GM18873 (cell line): Measurements from ENCODE around the gene ZNF285.
"Not testable (repeated sequence)": the region's sequence is repeated elsewhere in the genome, so short reads cannot be mapped to it uniquely, and the experiment has no call there.

Experiments used
- ATAC-seq: cut with Tn5 transposase; IDR thresholded peaks from one replicate; pipeline ENCODE4 v1.9.1; 2021; ENCODE audit warnings: mild to moderate bottlenecking, moderate library complexity, moderate number of reproducible peaks; ENCODE audit not compliant: unreplicated experiment, low FRiP score

Gene ZNF285

GRCh38 chr19:44401139-44402115, at the start of gene ZNF285:
Gene ZNF285, minus strand, starts transcription at chr19:44401608. Its CDS starts 4,395 bp downstream, at chr19:44397213.
- no peak for ATAC-seq

DNA sequence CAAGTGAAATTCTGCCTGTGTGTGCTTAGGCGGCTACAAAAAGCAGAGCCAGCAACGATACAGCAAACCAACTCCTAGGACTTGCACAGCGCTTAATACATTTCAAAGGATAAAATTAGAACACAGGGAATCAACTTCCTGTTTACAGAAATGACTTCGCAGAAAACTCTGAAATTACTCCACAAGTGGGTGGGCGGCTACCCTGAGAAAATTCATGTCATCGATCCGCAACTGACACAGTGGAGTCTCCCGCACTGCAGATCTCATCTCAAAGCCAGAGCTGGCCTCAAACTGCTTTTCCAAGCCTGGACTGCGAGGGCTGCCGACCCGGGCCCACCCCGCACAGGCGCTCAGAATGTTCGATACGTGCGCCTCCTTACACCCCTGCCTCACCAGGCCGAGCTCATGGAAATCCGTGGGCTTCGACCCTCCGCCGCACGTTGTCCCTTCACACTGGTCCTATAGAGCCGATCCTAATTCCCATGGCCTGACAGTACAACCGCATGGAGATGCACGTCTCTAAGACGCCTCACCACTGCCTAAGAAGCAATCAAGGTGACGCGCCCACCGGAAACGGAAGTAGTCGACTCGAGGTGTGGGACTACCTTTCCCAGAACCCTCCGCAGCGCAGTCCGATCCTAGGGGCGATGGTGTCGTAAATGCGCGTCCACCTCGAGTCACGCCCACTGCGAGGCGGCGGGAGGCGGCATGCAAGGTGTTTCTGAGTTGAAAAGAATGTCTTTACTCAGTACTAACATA, 46.7 kb upstream of the ZNF285 start, which contains the start of gene ZNF229:
TSS of gene ZNF229 (minus strand) at position 557 of the 759 bp plus-strand sequence. CDS start 5,625 bp downstream, outside the sequence.
- no peak for ATAC-seq

DNA sequence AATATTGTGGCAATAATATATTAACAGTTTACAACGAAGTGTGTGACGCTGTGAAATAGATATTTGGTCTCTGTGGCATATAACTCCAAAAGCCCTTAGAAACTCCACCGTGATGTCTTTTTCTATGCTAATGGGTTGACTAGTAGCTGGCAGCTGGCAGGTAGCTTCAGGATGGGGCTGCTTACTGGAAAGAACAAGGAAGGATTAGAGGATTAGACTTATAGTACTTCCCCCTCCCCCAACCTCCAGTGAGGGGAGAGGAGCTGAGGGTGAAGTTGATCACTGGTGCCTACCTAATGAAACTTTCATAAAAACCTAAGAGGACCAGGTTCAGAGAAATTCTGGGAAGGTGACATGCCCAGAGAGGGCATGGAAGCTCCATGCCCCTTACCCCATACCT, 37.0 kb upstream of the ZNF285 start:
- no peak for ATAC-seq

DNA sequence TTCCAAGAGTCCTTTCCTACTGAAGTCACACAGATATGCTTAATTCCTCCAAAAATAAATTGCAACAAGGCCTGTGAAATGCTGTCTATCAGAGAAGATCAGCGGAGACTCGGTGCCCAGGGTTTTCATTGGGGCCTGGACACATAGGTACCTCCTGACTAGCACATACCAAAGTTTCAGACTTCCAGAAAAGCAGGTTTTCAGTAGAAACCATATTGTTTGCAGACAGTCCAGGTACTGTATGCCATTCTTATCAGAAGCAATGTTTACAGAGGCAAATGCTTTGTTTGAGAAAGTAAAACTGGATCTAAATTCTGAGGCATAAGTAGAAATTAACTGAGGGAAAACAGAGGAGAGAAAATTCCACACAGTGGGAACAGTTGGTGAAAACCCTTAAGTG, 34.0 kb upstream of the ZNF285 start:
- ATAC-seq, result no peak

- ATAC-seq, result no peak
These were observed 29.5 kb upstream of the ZNF285 start for GRCh38 chr19:44430956-44431355.

DNA sequence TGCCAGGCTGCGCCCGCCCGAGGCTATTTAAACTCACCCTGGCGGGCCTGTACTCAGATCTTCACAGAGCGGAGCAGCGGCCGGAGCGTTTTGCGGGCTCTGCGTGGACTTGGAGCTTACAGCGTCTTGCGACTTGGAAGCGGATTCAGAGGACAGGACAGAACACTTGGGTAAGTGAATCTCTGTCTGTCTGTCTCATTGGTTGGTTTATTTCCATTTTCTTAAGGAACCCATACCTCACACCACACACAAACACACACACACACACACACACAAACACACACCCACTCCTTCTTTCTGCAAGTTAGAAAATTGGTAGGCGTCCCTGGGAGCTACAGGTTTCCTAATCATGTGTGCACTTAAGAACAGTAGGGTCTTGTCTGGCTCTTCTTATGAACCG, 14.1 kb upstream of the ZNF285 start:
- not testable (repeated sequence) for ATAC-seq

GRCh38 chr19:44389268-44389667, 12.1 kb downstream of the ZNF285 start:
- ATAC-seq, result not testable (repeated sequence)

- no peak for ATAC-seq
These were observed 26.6 kb downstream of the ZNF285 start for GRCh38 chr19:44374789-44375188.

DNA sequence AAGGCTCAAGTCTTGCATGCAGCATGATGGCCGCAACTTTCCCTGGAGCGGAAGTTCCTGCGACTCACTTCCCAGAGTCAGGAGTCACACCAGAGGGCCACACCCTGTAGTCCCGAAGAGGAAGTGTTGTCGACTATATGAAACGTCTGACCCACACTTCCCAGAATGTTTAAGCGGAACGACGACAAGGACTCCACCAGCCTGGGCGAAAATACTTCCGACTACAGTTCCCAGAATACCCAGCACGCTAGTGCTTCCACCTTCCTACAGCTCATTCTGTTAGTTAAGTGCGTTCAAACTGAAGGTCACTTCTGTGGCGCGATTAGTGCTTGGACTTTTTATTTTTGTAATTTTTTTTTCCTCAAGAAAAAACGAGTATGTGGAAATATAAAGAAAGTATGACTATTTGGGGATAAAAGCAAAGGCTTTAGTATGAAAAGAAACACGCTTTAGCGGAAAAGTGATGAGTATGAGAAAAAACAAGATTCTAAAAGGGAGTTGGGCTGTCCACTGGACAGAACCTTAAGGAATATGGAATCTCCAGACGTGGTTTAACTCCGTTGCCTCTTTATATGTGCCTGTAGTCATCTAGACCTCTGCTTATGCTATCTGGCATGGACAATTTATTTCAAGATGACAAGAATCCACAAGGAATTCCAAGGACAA, 29.5 kb downstream of the ZNF285 start:
- no peak for ATAC-seq

- ATAC-seq, result no peak
These were observed 34.4 kb downstream of the ZNF285 start for GRCh38 chr19:44367024-44367423.

DNA sequence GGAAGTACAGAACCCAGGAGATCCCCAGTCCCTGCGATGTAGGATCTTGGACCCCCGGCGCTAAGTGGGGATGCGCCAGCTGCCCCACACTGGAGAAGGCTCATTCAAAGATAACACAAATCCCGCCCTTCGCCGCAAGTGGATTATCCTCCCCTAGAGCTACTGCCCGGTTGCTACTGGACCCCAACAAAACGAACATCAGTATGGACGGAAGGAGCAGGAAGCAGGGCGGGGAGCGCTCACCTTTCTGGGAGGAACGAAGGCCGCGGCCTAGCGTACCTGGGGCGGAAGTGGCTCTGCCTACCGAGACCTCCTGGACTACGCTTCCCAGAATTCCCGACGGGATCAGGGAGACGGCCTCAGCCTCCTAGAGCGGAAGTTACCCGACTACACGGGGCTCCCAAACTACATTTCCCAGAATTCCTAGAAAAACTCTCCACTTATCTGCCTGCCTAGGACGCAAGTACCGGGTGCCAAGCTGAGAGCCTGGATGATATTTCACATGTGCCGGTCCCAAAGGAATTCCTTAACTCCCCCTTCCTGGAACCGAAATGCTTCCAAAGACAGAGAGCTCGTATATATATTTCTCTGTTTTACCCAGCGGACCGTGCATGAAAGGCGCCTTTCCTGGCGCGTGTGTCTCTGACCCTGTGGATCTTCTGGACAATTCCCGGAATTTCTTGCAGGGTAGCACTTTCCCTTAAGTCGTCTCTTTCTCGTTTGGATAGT, 44.9 kb downstream of the ZNF285 start, which contains the start of gene ZNF112:
TSS of gene ZNF112 (minus strand) at position 298 of the 729 bp plus-strand sequence. CDS start 16,141 bp downstream, outside the sequence.
- no peak for ATAC-seq

DNA sequence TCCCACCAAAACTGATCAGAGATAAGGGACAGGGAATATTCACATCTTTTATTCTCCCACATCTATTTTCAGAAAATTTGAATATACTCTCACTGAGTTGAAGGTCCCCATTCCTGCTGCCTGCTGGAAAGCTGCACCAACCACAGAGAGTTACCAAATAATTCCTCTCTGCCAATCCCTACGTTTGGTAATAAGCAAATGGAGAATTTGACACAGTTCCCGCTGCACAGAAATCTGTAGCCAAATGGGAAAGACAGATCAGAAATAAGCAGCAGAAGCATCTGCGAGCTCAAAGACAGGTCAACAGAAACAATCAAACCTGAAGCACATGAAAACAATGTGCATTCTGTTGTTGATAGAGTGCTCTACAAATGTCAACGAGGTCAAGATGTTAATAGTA, 54.9 kb downstream of the ZNF285 start:
- no peak for ATAC-seq

- ATAC-seq, result no peak
These were observed 55.4 kb downstream of the ZNF285 start for GRCh38 chr19:44345959-44346358.

GRCh38 chr19:44344255-44344654, 57.2 kb downstream of the ZNF285 start:
- no peak for ATAC-seq

DNA sequence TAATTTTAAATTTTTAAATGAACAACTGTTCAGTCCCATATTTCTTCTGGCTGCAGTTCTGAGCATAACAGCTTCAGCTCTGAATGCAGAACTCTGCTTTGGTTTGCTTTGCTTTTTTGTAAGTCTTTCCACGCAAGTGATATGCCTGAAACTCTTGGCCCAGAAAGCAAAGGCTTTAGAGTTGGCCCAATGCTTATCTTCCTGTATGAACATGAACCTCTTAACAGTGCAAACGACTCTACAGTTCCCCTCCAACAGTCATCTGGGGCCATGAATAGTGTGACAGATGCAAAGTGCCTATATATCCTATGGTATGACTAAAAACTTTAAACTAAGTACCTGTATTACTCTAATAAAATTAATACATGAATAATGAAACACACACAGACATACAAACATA, 59.6 kb downstream of the ZNF285 start:
- ATAC-seq, result no peak

DNA sequence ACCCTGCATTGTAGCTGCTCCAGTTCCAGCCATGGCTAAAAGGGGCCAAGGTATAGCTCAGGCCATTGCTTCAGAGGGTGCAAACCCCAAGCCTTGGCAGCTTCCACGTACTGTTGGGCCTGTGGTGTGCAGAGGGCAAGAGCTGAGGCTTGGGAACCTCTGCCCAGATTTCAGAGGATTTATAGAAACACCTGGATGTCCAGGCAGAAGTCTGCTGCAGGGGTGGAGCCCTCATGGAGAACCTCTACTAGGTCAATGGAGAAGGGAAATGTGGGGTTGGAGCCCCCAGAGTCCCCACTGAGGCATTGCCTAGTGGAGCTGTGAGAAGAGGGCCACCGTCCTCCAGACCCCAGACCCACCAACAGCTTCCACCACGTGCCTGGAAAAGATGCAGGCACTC, 66.8 kb downstream of the ZNF285 start:
- ATAC-seq, result not testable (repeated sequence)
